Measurements from ENCODE around the gene SWI5. TPM values are rescaled to one million over a fixed set of nuclear protein-coding genes. Genes with fewer than 3 reads are reported as not detected.

The SWI5 gene
- total RNA-seq, 1 donor from 2014 or later: 29.1 TPM

- DNase-seq: no peak
Observed at GRCh38 chr9:128321343-128321742, 45.3 kb downstream of the SWI5 start.

- DNase-seq: peak; percentile 42
Observed at GRCh38 chr9:128321879-128322403, 45.9 kb downstream of the SWI5 start.

- peak; percentile 96 for DNase-seq
Observed at GRCh38 chr9:128322404-128323211, 46.5 kb downstream of the SWI5 start, which contains the start of the genes COQ4 and TRUB2. Gene COQ4 (plus strand): TSS chr9:128322839. CDS start chr9:128322859, 20 bp downstream. Gene TRUB2 (minus strand): TSS chr9:128322447. CDS start chr9:128322408, 39 bp downstream.

GRCh38 chr9:128323212-128323730 is 47.2 kb downstream of the SWI5 start:
- peak; percentile 41 for DNase-seq

- DNase-seq: no peak
Observed at GRCh38 chr9:128323791-128324190, 47.7 kb downstream of the SWI5 start.

GRCh38 chr9:128324401-128324800 is 48.3 kb downstream of the SWI5 start:
- DNase-seq: no peak

- DNase-seq: no peak
Observed at GRCh38 chr9:128325629-128326028, 49.6 kb downstream of the SWI5 start.

GRCh38 chr9:128333451-128333869 is 57.4 kb downstream of the SWI5 start:
- DNase-seq: no peak

GRCh38 chr9:128335161-128335560 is 59.1 kb downstream of the SWI5 start:
- DNase-seq: no peak

GRCh38 chr9:128335914-128336313 is 59.8 kb downstream of the SWI5 start:
- no peak for DNase-seq

GRCh38 chr9:128337936-128338335 is 61.9 kb downstream of the SWI5 start:
- no peak for DNase-seq

Other genes starting within 250 kb of the SWI5 start
- 12.8 and 13.8 TPM in 2 replicates for gene NAIF1, start 209.0 kb upstream of the SWI5 start, total RNA-seq
- 34.1 and 64.7 TPM in 2 replicates for gene SLC25A25, start 208.0 kb upstream of the SWI5 start, total RNA-seq
- gene PTGES2, start 148.5 kb upstream of the SWI5 start, total RNA-seq: 52.8 and 87.3 TPM in 2 replicates
- 0.14 TPM in 1 of 2 replicates, not detected in the other for gene LCN2, start 126.8 kb upstream of the SWI5 start, total RNA-seq
- gene BBLN, start 116.0 kb upstream of the SWI5 start, total RNA-seq: 47.4 and 77.1 TPM in 2 replicates
- gene CIZ1, start 84.7 kb upstream of the SWI5 start, total RNA-seq: 16.7 and 37.9 TPM in 2 replicates
- 0.17 and 0.33 TPM in 2 replicates for gene DNM1, start 72.9 kb upstream of the SWI5 start, total RNA-seq
- gene GOLGA2, start 269 bp upstream of the SWI5 start, total RNA-seq: 68.6 and 76.2 TPM in 2 replicates
- gene TRUB2, start 46.2 kb downstream of the SWI5 start, total RNA-seq: 16.2 and 24.9 TPM in 2 replicates
- 29.2 and 35.6 TPM in 2 replicates for gene COQ4, start 46.6 kb downstream of the SWI5 start, total RNA-seq
- gene SLC27A4, start 64.3 kb downstream of the SWI5 start, total RNA-seq: 34.5 and 38.8 TPM in 2 replicates
- gene URM1, start 95.1 kb downstream of the SWI5 start, total RNA-seq: 64.8 and 97.7 TPM in 2 replicates
- 25.4 and 32.9 TPM in 2 replicates for gene CERCAM, start 144.6 kb downstream of the SWI5 start, total RNA-seq
- gene ODF2, start 179.7 kb downstream of the SWI5 start, total RNA-seq: 44.2 and 55.7 TPM in 2 replicates
- 19.4 and 34.2 TPM in 2 replicates for gene GLE1, start 228.4 kb downstream of the SWI5 start, total RNA-seq